Stimulated activated CD8-positive, alpha-beta memory T cell treated with anti-CD3 and anti-CD28 coated beads, Interleukin-2, amount 100 ng/mL, for 48 hours (primary cell): Measurements from ENCODE around the gene NRG2.

Source experiments
- DNase-seq, 2 donors: peaks; one replicate each; pipeline ENCODE4 v3.0.0-alpha.2; 2020; ENCODE audit warnings: low read depth in 2 of 2

NRG2 gene

GRCh38 chr5:139904566-139904815, 138.6 kb downstream of the NRG2 start:
- no peak for DNase-seq

GRCh38 chr5:139903795-139904565, 139.1 kb downstream of the NRG2 start:
- DNase-seq: peak in 1 of 2 donors; percentile 7

- no peak for DNase-seq
Measured at GRCh38 chr5:139903450-139903794, 139.7 kb downstream of the NRG2 start.

GRCh38 chr5:139901986-139902385, 141.1 kb downstream of the NRG2 start:
- no peak for DNase-seq

GRCh38 chr5:139901251-139901575, 141.9 kb downstream of the NRG2 start:
- no peak for DNase-seq

GRCh38 chr5:139900546-139901250, 142.4 kb downstream of the NRG2 start:
- DNase-seq: no peak

- no peak for DNase-seq
Measured at GRCh38 chr5:139898981-139899380, 144.1 kb downstream of the NRG2 start.

- no peak for DNase-seq
Measured at GRCh38 chr5:139897982-139898381, 145.1 kb downstream of the NRG2 start.

- no peak for DNase-seq
Measured at GRCh38 chr5:139897342-139897741, 145.8 kb downstream of the NRG2 start.

GRCh38 chr5:139896718-139897117, 146.4 kb downstream of the NRG2 start:
- no peak for DNase-seq

GRCh38 chr5:139895647-139896046, 147.5 kb downstream of the NRG2 start:
- no peak for DNase-seq

GRCh38 chr5:139895046-139895445, 148.1 kb downstream of the NRG2 start:
- DNase-seq: no peak

GRCh38 chr5:139893873-139894272, 149.2 kb downstream of the NRG2 start:
- no peak for DNase-seq

- DNase-seq: no peak
Measured at GRCh38 chr5:139889410-139889809, 153.7 kb downstream of the NRG2 start.

GRCh38 chr5:139888370-139888769, 154.7 kb downstream of the NRG2 start:
- DNase-seq: no peak

- no peak for DNase-seq
Measured at GRCh38 chr5:139886213-139886612, 156.9 kb downstream of the NRG2 start.

GRCh38 chr5:139885857-139886208, 157.3 kb downstream of the NRG2 start:
- DNase-seq: no peak

- DNase-seq: no peak
Measured at GRCh38 chr5:139885172-139885856, 157.8 kb downstream of the NRG2 start.

- DNase-seq: no peak
Measured at GRCh38 chr5:139884734-139885133, 158.4 kb downstream of the NRG2 start.

- DNase-seq: no peak
Measured at GRCh38 chr5:139884144-139884543, 159.0 kb downstream of the NRG2 start.

GRCh38 chr5:139882961-139883539, 160.0 kb downstream of the NRG2 start:
- no peak for DNase-seq

GRCh38 chr5:139882316-139882715, 160.8 kb downstream of the NRG2 start:
- no peak for DNase-seq

- DNase-seq: no peak
Measured at GRCh38 chr5:139881143-139881733, 161.9 kb downstream of the NRG2 start.
